GM12891 (cell line): ENCODE data around the gene EHMT1.

Experiments used
- PAX5 ChIP-seq: IDR thresholded peaks from 2 replicates; pipeline ENCODE4 v1.6.1; 2011; ENCODE audit warnings: low read length, moderate library complexity, mild to moderate bottlenecking; ENCODE audit not compliant: insufficient read depth, severe bottlenecking
- POLR2A ChIP-seq: IDR thresholded peaks from 2 replicates; pipeline ENCODE4 v1.6.1; 2011; ENCODE audit warnings: low read depth, low read length, control low read depth
- POLR2AphosphoS5 ChIP-seq: IDR thresholded peaks from 2 replicates; pipeline ENCODE4 v1.6.1; 2011; ENCODE audit warnings: low read depth, low read length, control low read depth
- POU2F2 ChIP-seq: IDR thresholded peaks from 2 replicates; pipeline ENCODE4 v1.6.1; 2011; ENCODE audit warnings: low read depth, mild to moderate bottlenecking, control low read depth, low read length, moderate library complexity
- SPI1 ChIP-seq: IDR thresholded peaks from 2 replicates; pipeline ENCODE4 v1.6.1; 2011; ENCODE audit warnings: low read depth, low read length, control low read depth
- TAF1 ChIP-seq: IDR thresholded peaks from 2 replicates; pipeline ENCODE4 v1.6.1; 2011; ENCODE audit warnings: low read depth, low read length, control low read depth

GRCh38 chr9:137851516-137852267 lies 232.9 kb downstream of the EHMT1 start:
- TF ChIP-seq POLR2A (no peak), TAF1 (no peak), POLR2AphosphoS5 (no peak), POU2F2 (no peak), PAX5 (no peak), SPI1 (no peak)
